GF-D8 (cell line): ENCODE measurements around the gene FITM1.

Experiments used
- DNase-seq: peaks from one replicate; lab custom pipeline; 2025; lab: John Stamatoyannopoulos, UW

The FITM1 gene

GRCh38 chr14:24160850-24161804, 30.7 kb downstream of the FITM1 start, which contains the start of gene IRF9:
TSS of gene IRF9 (plus strand) at chr14:24161265. CDS start at chr14:24162145, 880 bp downstream.
- DNase-seq = peak; percentile 70

DNA sequence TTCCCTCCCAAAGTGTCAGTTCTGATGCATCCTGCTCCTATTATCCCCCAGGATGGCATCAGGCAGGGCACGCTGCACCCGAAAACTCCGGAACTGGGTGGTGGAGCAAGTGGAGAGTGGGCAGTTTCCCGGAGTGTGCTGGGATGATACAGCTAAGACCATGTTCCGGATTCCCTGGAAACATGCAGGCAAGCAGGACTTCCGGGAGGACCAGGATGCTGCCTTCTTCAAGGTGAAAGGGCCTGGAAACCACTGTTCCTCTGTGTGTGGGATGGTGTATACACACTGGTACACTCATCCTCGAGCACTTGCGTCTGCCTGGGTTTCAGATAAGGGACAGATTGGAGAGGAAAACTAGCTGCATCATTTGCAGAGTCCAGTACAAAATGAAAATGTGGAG, 31.6 kb downstream of the FITM1 start:
- DNase-seq = no peak

- no peak for DNase-seq
Observed at GRCh38 chr14:24164518-24164991, 34.1 kb downstream of the FITM1 start.

DNA sequence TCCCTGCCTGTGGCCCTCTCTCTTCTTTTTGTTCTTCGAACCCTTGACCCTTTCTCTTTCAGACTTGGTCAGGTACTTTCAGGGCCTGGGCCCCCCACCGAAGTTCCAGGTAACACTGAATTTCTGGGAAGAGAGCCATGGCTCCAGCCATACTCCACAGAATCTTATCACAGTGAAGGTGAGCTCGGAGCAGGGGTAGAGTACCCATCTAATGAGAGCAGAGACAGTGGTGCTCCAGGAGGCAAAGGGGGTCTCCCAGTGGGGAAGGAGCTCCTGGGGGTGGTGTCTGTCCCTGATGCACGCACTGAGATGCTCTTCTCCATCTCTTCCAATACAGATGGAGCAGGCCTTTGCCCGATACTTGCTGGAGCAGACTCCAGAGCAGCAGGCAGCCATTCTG, 35.3 kb downstream of the FITM1 start:
- DNase-seq = no peak

GRCh38 chr14:24167469-24168114, 37.1 kb downstream of the FITM1 start:
- DNase-seq = no peak

DNA sequence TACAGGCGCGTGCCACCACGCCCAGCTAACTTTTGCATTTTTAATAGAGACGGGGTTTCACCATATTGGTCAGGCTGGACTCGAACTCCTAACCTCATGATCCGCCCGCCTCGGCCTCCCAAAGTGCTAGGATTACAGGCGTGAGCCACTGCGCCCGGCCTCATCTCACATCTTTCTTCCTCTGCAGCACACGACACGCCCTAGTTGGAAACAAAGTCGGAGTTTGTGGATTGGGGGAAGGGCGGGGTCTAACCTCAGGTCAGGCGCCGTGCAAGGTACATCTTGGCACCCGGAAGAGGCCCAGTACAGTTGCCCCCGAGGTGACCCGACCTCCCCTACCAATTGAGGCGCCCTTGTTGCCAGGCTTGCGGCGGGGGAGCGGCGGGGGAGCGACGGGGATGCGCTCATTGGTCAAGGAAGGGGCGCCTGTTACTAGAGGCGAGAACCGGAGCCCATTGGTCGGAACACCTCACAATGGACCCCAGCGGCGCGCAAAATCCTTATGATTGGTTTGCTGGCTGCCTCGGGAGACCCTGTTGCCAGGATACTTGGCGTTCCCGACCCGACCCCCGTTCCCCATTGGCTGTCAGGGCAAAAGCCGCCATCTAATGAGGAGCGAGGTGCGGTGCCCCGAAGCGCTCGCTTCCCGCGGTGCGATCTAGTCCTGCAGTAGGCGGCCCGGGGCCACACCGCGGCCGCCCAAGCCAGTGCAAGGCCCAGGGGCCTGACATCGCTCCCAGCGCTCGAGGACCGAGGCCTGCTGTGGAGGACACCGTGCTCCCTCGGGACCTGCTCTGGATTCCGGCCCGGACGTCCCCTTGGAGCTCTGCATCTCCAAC, 41.2 kb downstream of the FITM1 start, which contains the start of gene REC8:
Gene REC8 (plus strand): TSS at position 659 of the 839 bp plus-strand sequence. CDS start 473 bp downstream, outside the sequence.
- DNase-seq = no peak

DNA sequence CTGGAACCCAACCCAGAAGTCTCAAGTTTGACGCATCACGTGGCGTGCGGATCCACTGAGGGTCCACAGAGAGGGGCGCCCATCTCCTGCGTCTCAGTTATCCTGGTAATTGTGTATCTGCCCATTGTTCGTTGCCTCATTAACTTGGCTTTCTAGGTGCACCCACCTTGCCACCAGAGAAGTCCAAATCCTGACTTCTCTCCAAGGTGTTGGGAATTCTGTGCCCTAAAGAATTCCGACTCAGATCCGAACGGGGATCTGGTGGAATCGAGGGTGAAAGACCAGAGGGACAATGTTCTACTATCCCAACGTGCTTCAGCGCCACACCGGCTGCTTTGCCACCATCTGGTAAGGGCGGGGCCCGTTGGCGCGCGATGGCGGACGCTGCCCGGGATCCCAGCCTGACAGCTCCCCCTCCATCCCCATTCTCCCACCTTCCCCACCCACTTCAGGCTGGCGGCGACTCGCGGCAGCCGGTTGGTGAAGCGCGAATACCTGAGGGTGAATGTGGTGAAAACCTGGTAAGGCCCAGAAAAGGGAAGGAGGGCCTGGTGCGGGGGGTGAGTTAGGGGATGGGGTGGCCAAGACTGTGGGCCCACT, 41.9 kb downstream of the FITM1 start:
- DNase-seq = no peak

DNA sequence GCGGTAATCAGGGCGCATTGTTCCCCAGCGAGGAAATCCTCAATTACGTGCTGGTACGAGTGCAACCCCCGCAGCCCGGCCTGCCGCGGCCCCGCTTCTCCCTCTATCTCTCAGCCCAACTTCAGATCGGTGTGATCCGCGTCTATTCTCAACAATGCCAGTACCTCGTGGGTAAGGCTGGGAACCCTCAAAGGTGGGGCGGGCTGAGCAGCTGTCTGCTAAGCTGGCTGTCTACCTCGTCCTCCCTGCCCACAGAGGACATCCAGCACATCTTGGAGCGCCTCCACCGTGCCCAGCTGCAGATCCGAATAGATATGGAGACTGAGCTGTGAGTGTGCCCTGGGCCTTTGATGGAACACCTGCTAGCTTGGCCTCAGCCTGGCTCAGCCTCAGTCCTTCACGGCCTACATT, 42.4 kb downstream of the FITM1 start:
- no peak for DNase-seq

DNA sequence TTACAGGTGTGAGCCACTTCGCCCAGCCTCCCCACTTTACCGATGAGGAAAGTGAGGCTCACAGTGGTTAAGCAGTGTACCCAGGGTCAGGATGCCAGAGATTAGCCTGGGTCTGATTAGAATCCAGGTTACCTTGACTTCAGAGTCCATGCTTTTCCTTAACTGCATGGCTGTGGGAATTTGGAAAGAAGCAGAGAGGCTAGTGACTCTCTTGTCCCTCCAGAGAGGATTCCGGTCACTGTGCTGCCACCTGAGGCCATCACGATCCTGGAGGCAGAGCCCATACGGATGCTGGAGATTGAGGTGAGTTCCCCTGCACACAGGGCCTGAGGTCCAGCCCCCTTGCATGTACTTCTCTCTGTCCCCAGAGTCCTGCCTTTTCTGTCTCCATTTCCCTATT, 46.1 kb downstream of the FITM1 start:
- DNase-seq = no peak

DNA sequence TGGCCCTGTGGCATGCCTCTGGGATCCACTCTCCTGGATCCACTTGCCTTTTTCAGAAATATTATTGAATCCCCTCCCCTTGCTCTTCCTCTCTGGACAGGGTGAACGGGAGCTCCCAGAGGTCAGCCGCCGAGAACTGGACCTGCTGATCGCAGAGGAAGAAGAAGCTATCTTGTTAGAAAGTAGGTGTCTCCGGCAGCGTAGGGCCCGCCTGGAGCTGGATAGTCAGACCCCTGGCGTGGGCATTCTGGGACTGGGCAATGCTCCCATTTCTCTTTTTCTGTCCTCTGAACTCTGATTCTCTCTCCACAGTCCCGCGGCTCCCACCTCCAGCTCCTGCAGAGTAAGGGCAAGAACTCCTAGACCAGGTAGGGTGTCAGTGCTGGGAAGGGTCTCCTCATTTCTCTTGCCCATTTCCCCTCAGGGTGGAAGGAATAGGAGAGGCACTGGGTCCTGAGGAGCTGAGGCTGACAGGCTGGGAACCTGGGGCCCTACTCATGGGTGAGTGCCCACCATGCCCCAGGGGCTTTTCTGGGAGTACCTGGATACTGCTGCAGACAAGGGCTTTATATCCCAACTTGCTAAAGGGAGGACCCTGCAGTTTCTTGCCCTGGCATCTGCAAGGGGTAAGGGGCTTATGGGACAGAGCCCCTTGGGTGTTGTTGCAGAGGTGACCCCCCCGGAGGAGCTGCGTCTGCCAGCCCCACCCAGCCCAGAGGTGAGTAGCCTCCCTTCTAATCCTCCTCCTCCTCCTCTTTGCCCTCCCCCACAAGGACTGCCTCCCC, 46.8 kb downstream of the FITM1 start:
- DNase-seq = no peak

DNA sequence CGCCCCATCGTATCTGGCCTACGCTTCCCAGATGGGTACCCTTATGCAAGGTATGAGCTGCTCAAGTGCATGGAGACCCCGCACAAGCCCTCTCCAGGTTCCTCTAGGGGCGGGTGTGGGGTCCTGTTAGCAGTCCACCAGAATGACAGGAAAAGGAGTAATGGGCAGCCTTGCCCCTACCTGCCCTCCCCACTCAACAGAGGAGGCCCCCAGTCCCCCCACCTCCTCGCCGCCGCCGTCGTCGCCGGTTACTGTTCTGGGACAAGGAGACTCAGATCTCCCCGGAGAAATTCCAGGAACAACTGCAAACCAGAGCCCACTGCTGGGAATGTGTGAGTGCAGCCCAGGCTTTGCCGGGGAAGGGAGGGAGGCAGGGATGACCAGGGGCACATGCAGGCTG, 47.4 kb downstream of the FITM1 start:
- no peak for DNase-seq

GRCh38 chr14:24178399-24179178, 48.1 kb downstream of the FITM1 start:
- no peak for DNase-seq

DNA sequence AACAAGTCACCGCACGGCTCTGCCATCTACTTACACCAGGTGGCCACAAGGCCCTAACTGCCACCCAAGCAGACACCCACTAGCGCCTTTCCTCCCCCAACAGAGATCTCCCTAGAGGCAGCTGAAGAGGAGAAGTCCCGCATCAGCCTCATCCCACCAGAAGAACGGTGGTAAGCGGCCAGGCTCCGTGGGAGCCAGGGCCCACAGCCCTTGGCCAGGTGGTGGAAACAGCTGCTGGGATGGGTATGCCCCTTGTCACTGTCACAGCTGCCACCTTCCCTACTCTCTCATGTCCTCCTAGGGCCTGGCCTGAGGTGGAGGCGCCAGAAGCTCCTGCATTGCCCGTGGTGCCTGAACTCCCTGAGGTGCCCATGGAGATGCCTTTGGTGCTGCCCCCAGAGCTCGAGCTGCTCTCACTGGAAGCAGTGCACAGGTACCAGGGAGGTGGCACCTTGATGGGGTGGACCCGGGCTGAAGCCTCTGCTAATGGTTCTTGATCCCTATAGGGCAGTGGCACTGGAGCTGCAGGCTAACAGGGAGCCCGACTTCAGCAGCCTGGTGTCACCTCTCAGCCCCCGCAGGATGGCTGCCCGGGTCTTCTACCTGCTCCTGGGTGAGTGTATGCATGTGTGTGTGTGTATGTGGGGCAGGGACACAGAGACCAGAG, 49.0 kb downstream of the FITM1 start:
- no peak for DNase-seq

DNA sequence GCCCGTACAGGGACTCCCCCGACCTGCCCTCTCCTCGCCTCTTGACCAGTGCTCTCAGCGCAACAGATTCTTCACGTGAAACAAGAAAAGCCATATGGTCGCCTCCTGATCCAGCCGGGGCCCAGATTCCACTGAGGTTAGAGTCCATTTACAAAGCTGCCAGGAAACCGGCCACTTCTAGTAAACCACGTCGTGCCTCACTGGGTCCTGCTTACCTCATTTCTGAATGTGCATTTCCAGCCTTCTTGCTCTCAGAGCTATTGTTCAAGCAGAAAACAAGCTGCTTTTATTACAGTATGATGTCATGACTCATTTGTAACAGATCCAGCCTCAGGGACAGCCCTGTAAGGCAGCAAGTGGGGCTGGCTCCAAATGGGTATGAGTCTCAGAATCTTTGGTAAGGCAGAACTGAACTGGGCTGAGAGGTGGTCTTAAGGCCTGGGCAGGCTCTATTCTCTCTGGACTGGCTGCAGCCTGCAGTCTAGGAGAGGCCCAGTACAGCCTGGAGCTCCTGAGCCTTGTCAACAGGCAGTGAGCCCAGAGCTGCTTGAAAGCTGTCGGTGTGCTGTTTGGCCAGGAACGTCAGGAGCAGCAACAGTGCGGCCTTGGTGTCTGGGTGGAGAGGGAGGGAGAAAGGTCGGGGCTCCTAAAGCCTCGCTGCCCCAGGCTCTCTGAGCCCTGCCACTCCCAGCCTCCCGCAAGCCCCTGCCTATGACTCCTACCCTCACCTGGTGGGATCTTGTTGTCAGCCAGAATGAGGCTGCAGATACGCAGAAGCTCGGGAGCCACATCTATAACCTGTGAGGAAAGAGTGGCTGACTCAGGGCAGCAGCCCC, 49.7 kb downstream of the FITM1 start:
- no peak for DNase-seq

DNA sequence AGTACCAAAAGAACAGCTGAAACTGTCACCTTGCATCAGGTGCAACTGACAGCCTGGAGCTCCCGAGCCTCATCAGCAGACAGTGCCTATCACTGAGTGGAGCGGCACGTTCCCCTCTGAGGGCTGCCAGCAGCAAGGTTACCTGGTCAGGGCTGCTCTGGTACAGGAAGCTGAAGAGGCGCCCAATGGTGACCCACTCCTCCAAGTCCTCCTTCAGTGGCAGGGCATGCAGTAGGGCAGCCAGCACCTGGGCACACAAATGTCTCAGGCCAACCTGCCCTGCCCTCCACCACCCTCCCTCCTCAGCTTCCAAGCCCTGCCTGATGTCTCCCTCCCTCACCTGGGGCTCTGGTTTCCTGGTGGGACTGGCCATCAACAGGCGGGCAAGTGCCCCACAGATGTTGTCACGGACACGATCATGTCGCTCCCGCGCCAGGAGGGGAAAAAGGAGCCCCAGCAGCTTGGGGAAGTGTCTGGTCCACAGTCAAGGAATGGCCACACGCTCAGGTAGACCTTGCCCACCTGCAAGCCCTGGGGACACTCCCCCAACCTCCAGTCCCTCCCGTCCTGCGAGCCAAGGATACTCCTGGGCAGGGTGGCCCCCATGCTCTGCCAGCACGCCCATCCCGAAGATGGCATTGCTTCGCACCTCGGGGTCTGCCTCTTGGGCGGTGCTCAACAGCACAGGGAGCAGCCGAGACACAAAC, 51.1 kb downstream of the FITM1 start:
- DNase-seq = no peak
